ENCODE results near the gene FIZ1.

The FIZ1 gene

GRCh38 chr19:55598719-55599467 is 424 bp downstream of the FIZ1 start:
- Histone ChIP-seq H3K4me1 (ENCODE audit: insufficient read depth, low read length) (peaks cover 12% of the 10 kb centered on the region; the same call in 1 of the 2 replicates), H3K9me3 (ENCODE audit: insufficient read depth, low read depth, low read length) (no peaks in the 10 kb centered on the region), H3K27ac (ENCODE audit: low read length) (peak overlapping the region; percentile 60), H3K36me3 (ENCODE audit: insufficient read depth, low read depth, low read length) (peaks cover 25% of the 10 kb centered on the region), H3K27me3 (ENCODE audit: insufficient read depth, low read length) (no peaks in the 10 kb centered on the region), H3K4me3 (ENCODE audit: low read length) (peak overlapping the region; percentile 76), H3K9ac (ENCODE audit: low read depth, low read length) (peak overlapping the region; percentile 88)

DNA sequence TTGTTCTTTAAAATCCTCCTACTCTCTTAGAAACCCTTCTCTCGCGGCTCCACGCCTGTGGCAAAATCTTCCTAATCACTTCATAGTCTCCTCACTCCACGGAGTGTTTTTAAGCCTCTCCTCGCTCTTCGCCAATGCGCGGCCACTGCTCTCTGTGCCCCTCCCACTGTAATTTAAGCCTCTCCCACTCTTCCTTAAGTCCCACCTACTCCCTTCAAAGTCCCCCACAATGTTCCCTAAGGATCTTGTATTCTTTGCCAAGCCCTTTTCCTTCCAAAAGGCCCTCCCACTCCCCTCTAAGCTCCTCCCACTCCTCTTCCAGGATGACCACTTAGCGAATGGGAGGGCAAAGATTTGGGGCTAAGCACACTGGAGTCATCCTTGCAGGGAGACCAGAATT is 1.3 kb downstream of the FIZ1 start:
- Histone ChIP-seq H3K4me3 (ENCODE audit: low read length) (peak overlapping the region; percentile 66), H3K27ac (ENCODE audit: low read length) (no peak overlapping the region), H3K9me3 (ENCODE audit: insufficient read depth, low read depth, low read length) (no peaks in the 10 kb centered on the region), H3K4me1 (ENCODE audit: insufficient read depth, low read length) (peaks cover 12% of the 10 kb centered on the region; the same call in 1 of the 2 replicates), H3K36me3 (ENCODE audit: insufficient read depth, low read depth, low read length) (peaks cover 25% of the 10 kb centered on the region), H3K9ac (ENCODE audit: low read depth, low read length) (no peak overlapping the region), H3K27me3 (ENCODE audit: insufficient read depth, low read length) (no peaks in the 10 kb centered on the region)

DNA sequence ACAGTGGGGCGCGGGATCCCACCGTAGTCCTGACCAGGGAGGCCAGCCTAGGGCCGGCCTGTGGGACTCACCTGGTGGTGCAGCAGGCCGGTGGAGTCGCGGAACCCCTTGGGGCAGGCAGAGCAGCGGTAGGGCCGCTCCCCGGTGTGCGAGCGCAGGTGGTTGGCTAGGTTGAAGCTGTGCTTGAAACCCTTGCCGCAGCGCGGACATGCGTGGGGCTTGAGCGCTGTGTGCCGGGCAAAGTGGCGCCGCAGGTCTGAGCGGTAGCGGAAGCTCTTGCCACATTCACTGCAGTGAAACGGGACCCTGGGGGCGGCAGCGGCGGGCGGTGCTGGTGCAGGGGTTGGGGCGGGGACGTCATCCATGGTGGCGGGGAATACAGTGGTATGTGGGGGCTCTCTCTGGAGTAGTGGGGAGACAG is 1.8 kb downstream of the FIZ1 start:
- Histone ChIP-seq H3K4me3 (ENCODE audit: low read length) (no peak overlapping the region), H3K27me3 (ENCODE audit: insufficient read depth, low read length) (no peaks in the 10 kb centered on the region), H3K9me3 (ENCODE audit: insufficient read depth, low read depth, low read length) (no peaks in the 10 kb centered on the region), H3K36me3 (ENCODE audit: insufficient read depth, low read depth, low read length) (peaks cover 25% of the 10 kb centered on the region), H3K27ac (ENCODE audit: low read length) (no peak overlapping the region), H3K4me1 (ENCODE audit: insufficient read depth, low read length) (peaks cover 12% of the 10 kb centered on the region; the same call in 1 of the 2 replicates), H3K9ac (ENCODE audit: low read depth, low read length) (no peak overlapping the region)

DNA sequence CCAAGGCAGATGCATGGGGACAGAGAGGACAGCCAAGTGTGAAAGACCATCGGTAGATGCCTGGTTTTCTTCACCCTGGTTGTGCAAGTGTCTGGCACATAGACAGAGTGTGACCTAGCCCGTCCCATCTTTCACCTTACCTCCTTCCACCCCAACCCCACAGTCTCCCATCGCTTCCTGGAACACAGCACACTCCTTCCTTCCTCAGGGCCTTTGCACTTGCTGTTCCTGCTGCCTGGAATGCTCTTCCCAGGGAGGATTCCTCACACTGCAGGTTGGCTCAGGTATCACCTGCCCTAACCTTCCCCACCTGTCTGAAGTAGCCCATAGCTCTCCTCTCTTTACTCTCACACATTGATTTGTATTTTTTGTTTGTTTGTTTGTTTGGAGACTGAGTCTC is 3.0 kb downstream of the FIZ1 start:
- H3K27ac ChIP-seq (ENCODE audit: low read length): no peak overlapping the region
- H3K4me3 ChIP-seq (ENCODE audit: low read length): no peak overlapping the region
- H3K27me3 ChIP-seq (ENCODE audit: insufficient read depth, low read length): no peaks in the 10 kb centered on the region
- peaks cover 25% of the 10 kb centered on the region for H3K36me3 ChIP-seq (ENCODE audit: insufficient read depth, low read depth, low read length)
- peaks cover 12% of the 10 kb centered on the region; the same call in 1 of the 2 replicates for H3K4me1 ChIP-seq (ENCODE audit: insufficient read depth, low read length)
- H3K9ac ChIP-seq (ENCODE audit: low read depth, low read length): no peak overlapping the region
- no peaks in the 10 kb centered on the region for H3K9me3 ChIP-seq (ENCODE audit: insufficient read depth, low read depth, low read length)

- no peaks in the 10 kb centered on the region for H3K9me3 ChIP-seq (ENCODE audit: insufficient read depth, low read depth, low read length)
- H3K36me3 ChIP-seq (ENCODE audit: insufficient read depth, low read depth, low read length): peaks cover 25% of the 10 kb centered on the region
- peaks cover 7% of the 10 kb centered on the region; the same call in 1 of the 2 replicates for H3K4me1 ChIP-seq (ENCODE audit: insufficient read depth, low read length)
- no peaks in the 10 kb centered on the region for H3K27me3 ChIP-seq (ENCODE audit: insufficient read depth, low read length)
- H3K4me3 ChIP-seq (ENCODE audit: low read length): no peak overlapping the region
- H3K9ac ChIP-seq (ENCODE audit: low read depth, low read length): no peak overlapping the region
- no peak overlapping the region for H3K27ac ChIP-seq (ENCODE audit: low read length)
Observed at GRCh38 chr19:55594996-55595545, 4.2 kb downstream of the FIZ1 start.

DNA sequence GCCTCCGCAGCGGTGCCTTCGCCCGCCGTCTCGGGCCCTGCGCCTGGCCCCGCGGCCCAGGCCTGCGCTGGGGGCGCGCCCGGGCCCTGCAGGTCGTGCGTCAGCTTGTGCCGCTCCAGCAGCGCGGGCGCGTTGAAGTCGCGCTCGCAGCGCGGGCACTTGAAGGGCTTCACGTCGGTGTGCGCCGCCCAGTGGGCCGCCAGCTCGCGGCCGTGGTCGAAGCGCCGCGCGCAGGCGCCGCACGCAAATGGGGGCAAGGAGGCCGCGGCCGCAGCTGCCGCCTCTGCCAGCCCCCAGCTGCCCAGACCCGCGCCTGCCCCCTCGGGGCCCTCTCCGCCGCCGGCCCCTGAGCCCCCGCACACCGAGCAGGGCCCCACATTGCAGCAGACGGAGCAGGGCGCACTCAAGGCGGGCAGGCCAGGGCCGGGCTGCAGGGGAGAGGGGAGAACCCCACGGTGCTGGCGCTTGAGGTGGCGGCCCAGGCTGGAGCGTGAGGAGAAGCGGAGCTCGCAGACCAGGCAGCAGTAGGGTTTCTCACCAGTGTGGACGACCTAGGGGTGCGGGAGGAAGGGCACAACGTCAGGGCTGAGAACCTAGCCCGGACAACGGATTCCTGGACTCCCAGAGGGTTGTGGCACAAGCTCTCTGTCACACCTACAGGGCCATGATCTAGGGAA is 6.1 kb downstream of the FIZ1 start:
- Histone ChIP-seq H3K4me3 (ENCODE audit: low read length) (no peak overlapping the region), H3K36me3 (ENCODE audit: insufficient read depth, low read depth, low read length) (peaks cover 25% of the 10 kb centered on the region), H3K4me1 (ENCODE audit: insufficient read depth, low read length) (peaks cover 2% of the 10 kb centered on the region; the same call in 1 of the 2 replicates), H3K27ac (ENCODE audit: low read length) (no peak overlapping the region), H3K9me3 (ENCODE audit: insufficient read depth, low read depth, low read length) (no peaks in the 10 kb centered on the region), H3K27me3 (ENCODE audit: insufficient read depth, low read length) (no peaks in the 10 kb centered on the region), H3K9ac (ENCODE audit: low read depth, low read length) (no peak overlapping the region)

DNA sequence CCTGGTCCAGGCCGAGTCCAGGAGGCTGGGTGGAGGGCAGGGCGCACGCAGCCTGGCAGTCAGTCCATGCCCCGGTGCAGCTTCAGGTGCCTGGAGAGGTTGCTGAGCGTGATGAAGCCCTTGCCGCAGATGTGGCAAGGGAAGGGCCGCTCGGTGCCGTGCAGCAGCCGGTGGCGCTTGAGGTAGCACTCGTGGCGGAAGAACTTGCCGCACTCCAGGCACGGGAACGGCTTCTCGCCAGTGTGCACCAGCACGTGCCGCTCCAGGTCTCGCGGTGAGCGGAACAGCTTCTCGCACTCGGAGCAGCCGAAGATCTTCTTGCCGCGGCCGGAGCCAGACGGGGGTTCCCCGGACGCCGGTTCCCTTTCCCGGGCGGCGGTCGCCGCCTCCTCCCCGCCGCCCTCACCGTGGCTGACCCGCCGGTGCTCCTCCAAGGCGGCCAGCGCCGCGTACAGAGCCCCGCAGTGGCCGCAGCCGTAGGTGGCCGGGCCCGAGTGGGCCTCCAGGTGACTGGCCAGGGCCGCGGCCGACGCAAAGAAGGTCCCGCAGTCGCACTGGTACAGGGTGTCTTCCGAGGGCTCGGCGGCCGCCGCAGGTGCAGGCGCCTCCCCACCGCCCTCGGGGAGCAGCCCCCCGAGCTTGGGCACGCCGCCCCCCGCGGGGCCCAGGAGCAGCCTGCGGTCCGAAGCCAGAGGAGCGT is 6.8 kb downstream of the FIZ1 start:
- Histone ChIP-seq H3K9ac (ENCODE audit: low read depth, low read length) (no peak overlapping the region), H3K27me3 (ENCODE audit: insufficient read depth, low read length) (no peaks in the 10 kb centered on the region), H3K9me3 (ENCODE audit: insufficient read depth, low read depth, low read length) (no peaks in the 10 kb centered on the region), H3K4me3 (ENCODE audit: low read length) (no peak overlapping the region), H3K36me3 (ENCODE audit: insufficient read depth, low read depth, low read length) (peaks cover 25% of the 10 kb centered on the region), H3K4me1 (ENCODE audit: insufficient read depth, low read length) (no peaks in the 10 kb centered on the region), H3K27ac (ENCODE audit: low read length) (no peak overlapping the region)

GRCh38 chr19:55591555-55591954 is 7.8 kb downstream of the FIZ1 start:
- no peak overlapping the region for H3K4me3 ChIP-seq (ENCODE audit: low read length)
- peaks cover 3% of the 10 kb centered on the region; the same call in 1 of the 2 replicates for H3K27me3 ChIP-seq (ENCODE audit: insufficient read depth, low read length)
- H3K9me3 ChIP-seq (ENCODE audit: insufficient read depth, low read depth, low read length): no peaks in the 10 kb centered on the region
- no peak overlapping the region for H3K9ac ChIP-seq (ENCODE audit: low read depth, low read length)
- no peaks in the 10 kb centered on the region for H3K4me1 ChIP-seq (ENCODE audit: insufficient read depth, low read length)
- peaks cover 19% of the 10 kb centered on the region for H3K36me3 ChIP-seq (ENCODE audit: insufficient read depth, low read depth, low read length)
- no peak overlapping the region for H3K27ac ChIP-seq (ENCODE audit: low read length)

DNA sequence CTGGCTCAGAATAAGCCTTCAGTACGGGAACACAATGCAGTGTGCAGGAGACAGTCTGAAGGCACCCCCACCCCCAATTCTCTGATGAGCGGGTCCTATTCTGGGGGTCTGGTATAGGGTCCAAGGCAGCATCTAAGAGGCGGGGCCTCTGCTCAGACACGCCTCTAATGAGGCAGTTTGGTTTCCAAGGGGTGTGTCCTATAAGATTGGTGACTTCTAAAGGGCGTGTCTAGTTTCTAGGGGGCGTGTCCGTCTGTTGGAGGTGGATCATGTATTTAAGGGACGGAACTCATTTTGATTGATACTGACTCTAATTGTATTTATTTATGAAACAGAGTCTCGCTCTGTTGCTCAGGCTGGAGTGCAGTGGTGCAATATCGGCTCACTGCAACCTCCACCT is 8.7 kb downstream of the FIZ1 start:
- Histone ChIP-seq H3K27ac (ENCODE audit: low read length) (no peak overlapping the region), H3K36me3 (ENCODE audit: insufficient read depth, low read depth, low read length) (peaks cover 11% of the 10 kb centered on the region), H3K4me1 (ENCODE audit: insufficient read depth, low read length) (no peaks in the 10 kb centered on the region), H3K4me3 (ENCODE audit: low read length) (no peak overlapping the region), H3K9ac (ENCODE audit: low read depth, low read length) (no peak overlapping the region), H3K27me3 (ENCODE audit: insufficient read depth, low read length) (peaks cover 8% of the 10 kb centered on the region; the same call in 1 of the 2 replicates), H3K9me3 (ENCODE audit: insufficient read depth, low read depth, low read length) (no peaks in the 10 kb centered on the region)

GRCh38 chr19:55590109-55590508 is 9.2 kb downstream of the FIZ1 start:
- no peak overlapping the region for H3K4me3 ChIP-seq (ENCODE audit: low read length)
- H3K4me1 ChIP-seq (ENCODE audit: insufficient read depth, low read length): no peaks in the 10 kb centered on the region
- H3K36me3 ChIP-seq (ENCODE audit: insufficient read depth, low read depth, low read length): peaks cover 6% of the 10 kb centered on the region
- peaks cover 9% of the 10 kb centered on the region; the same call in 1 of the 2 replicates for H3K27me3 ChIP-seq (ENCODE audit: insufficient read depth, low read length)
- no peaks in the 10 kb centered on the region for H3K9me3 ChIP-seq (ENCODE audit: insufficient read depth, low read depth, low read length)
- H3K27ac ChIP-seq (ENCODE audit: low read length): no peak overlapping the region
- H3K9ac ChIP-seq (ENCODE audit: low read depth, low read length): no peak overlapping the region

- no peaks in the 10 kb centered on the region for H3K36me3 ChIP-seq (ENCODE audit: insufficient read depth, low read depth, low read length)
- H3K27ac ChIP-seq (ENCODE audit: low read length): no peak overlapping the region
- H3K9ac ChIP-seq (ENCODE audit: low read depth, low read length): no peak overlapping the region
- no peak overlapping the region for H3K4me3 ChIP-seq (ENCODE audit: low read length)
- no peaks in the 10 kb centered on the region; the same call in 1 of the 2 replicates for H3K4me1 ChIP-seq (ENCODE audit: insufficient read depth, low read length)
- no peaks in the 10 kb centered on the region for H3K9me3 ChIP-seq (ENCODE audit: insufficient read depth, low read depth, low read length)
- H3K27me3 ChIP-seq (ENCODE audit: insufficient read depth, low read length): peaks cover 14% of the 10 kb centered on the region; the same call in 1 of the 2 replicates
Observed at GRCh38 chr19:55588738-55589137, 10.6 kb downstream of the FIZ1 start.
